GM04503 (cell line): ENCODE measurements around the gene TNRC6C.

Experiments
- DNase-seq: peaks from one replicate; pipeline ENCODE4 v3.0.0-alpha.2; 2012; ENCODE audit warnings: low read depth

The TNRC6C gene

GRCh38 chr17:78125976-78126894, 167.7 kb downstream of the TNRC6C start:
- no peak for DNase-seq

- no peak for DNase-seq
Observed at GRCh38 chr17:78126895-78127238, 168.4 kb downstream of the TNRC6C start.

- no peak for DNase-seq
Observed at GRCh38 chr17:78127239-78127887, 168.9 kb downstream of the TNRC6C start.

- no peak for DNase-seq
Observed at GRCh38 chr17:78127888-78128550, 169.5 kb downstream of the TNRC6C start.

- DNase-seq: no peak
Observed at GRCh38 chr17:78128551-78129350, 170.2 kb downstream of the TNRC6C start, which contains the start of gene TMC6. TSS of gene TMC6 (minus strand) at chr17:78128755. CDS start at chr17:78126832, 1,923 bp downstream.

GRCh38 chr17:78129351-78130089, 171.0 kb downstream of the TNRC6C start:
- no peak for DNase-seq

GRCh38 chr17:78130090-78130436, 171.6 kb downstream of the TNRC6C start:
- no peak for DNase-seq

GRCh38 chr17:78130437-78131101, 172.1 kb downstream of the TNRC6C start, which contains the start of gene TMC8:
TSS of gene TMC8 (plus strand) at chr17:78130771. CDS start at chr17:78131589, 818 bp downstream.
- DNase-seq: no peak

GRCh38 chr17:78131172-78132083, 172.9 kb downstream of the TNRC6C start:
- DNase-seq: no peak

GRCh38 chr17:78132084-78132676, 173.7 kb downstream of the TNRC6C start:
- no peak for DNase-seq

- no peak for DNase-seq
Observed at GRCh38 chr17:78132767-78133178, 174.3 kb downstream of the TNRC6C start.

- no peak for DNase-seq
Observed at GRCh38 chr17:78133179-78133951, 174.9 kb downstream of the TNRC6C start.

- DNase-seq: no peak
Observed at GRCh38 chr17:78133971-78134898, 175.7 kb downstream of the TNRC6C start.

GRCh38 chr17:78134899-78135385, 176.4 kb downstream of the TNRC6C start:
- DNase-seq: no peak

- no peak for DNase-seq
Observed at GRCh38 chr17:78135858-78136500, 177.5 kb downstream of the TNRC6C start.

- DNase-seq: no peak
Observed at GRCh38 chr17:78137392-78138203, 179.1 kb downstream of the TNRC6C start.
